HUES64 (cell line): Measurements from ENCODE around the gene ZBTB43.
"Not testable (repeated sequence)": the region's sequence is repeated elsewhere in the genome, so short reads cannot be mapped to it uniquely, and the experiment has no call there.

Experiments
- H3K27ac ChIP-seq: 2 replicates; pipeline ENCODE4 v1.7.0; 2013; ENCODE audit warnings: low read depth, low read length, inconsistent platforms
- H3K27me3 ChIP-seq: 2 replicates; pipeline ENCODE4 v1.6.1; 2013; ENCODE audit warnings: mild to moderate bottlenecking, low read length; ENCODE audit not compliant: insufficient read depth
- H3K36me3 ChIP-seq: 2 replicates; pipeline ENCODE4 v1.6.1; 2013; ENCODE audit warnings: mild to moderate bottlenecking, low read length; ENCODE audit not compliant: insufficient read depth
- H3K4me1 ChIP-seq: 2 replicates; pipeline ENCODE4 v1.6.1; 2013; ENCODE audit warnings: mild to moderate bottlenecking, low read length, moderate library complexity; ENCODE audit not compliant: insufficient read depth
- H3K4me3 ChIP-seq: 2 replicates; pipeline ENCODE4 v1.5.1; 2013; ENCODE audit warnings: mild to moderate bottlenecking, low read length, moderate library complexity
- H3K9ac ChIP-seq: 2 replicates; pipeline ENCODE4 v1.6.1; 2013; ENCODE audit warnings: mild to moderate bottlenecking, low read depth, low read length
- H3K9me3 ChIP-seq: 2 replicates; pipeline ENCODE4 v1.6.1; 2013; ENCODE audit warnings: low read depth, low read length; ENCODE audit not compliant: insufficient read depth
- WGBS: fragments of 150-250, 120-280 bp; methylation state at CpG from one replicate; pipeline ENCODE4 v1.1.7; 2013; ENCODE audit warnings: missing lambda C conversion rate; 5-methylcytosine and 5-hydroxymethylcytosine counted together

Gene ZBTB43

GRCh38 chr9:126809068-126809467 lies 4.2 kb downstream of the ZBTB43 start:
- 92% methylated on average over 3 of the region's 3 CpGs for WGBS
- H3K9ac ChIP-seq: no peak overlapping the region
- no peak overlapping the region for H3K27ac ChIP-seq
- peaks cover 5% of the 10 kb centered on the region; the same call in 1 of the 2 replicates for H3K9me3 ChIP-seq
- H3K4me1 ChIP-seq: peaks cover 9% of the 10 kb centered on the region
- no peak overlapping the region for H3K4me3 ChIP-seq
- H3K27me3 ChIP-seq: no peaks in the 10 kb centered on the region
- peaks cover 37% of the 10 kb centered on the region for H3K36me3 ChIP-seq

DNA sequence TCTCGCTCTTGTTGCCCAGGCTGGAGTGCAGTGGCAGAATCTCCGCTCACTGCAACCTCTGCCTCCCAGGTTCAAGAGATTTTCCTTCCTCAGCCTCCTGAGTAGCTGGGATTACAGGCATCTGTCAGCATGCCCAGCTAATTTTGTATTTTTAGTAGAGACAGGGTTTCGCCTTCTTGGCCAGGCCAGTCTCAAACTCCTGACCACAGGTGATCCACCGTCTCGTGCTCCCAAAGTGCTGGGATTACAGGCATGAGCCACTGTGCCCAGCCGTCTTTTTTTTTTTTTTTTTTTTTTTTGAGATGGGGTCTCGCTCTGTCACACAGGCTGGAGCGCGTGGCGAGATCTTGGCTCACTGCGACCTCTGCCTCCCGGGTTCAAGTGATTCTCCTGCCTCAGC lies 5.4 kb downstream of the ZBTB43 start:
- H3K4me1 ChIP-seq, H3K27ac ChIP-seq, H3K9me3 ChIP-seq, H3K9ac ChIP-seq, H3K4me3 ChIP-seq, H3K27me3 ChIP-seq: not testable (repeated sequence)
- 96% methylated on average over 12 of the region's 12 CpGs for WGBS
- peaks cover 42% of the 10 kb centered on the region for H3K36me3 ChIP-seq

GRCh38 chr9:126813072-126813471 lies 8.2 kb downstream of the ZBTB43 start:
- Histone ChIP-seq H3K4me3 (no peak overlapping the region), H3K27ac (no peak overlapping the region), H3K36me3 (peaks cover 50% of the 10 kb centered on the region), H3K4me1 (no peaks in the 10 kb centered on the region), H3K9ac (no peak overlapping the region), H3K9me3 (peaks cover 6% of the 10 kb centered on the region; the same call in 1 of the 2 replicates), H3K27me3 (no peaks in the 10 kb centered on the region)
- 94% methylated on average over 11 of the region's 11 CpGs for WGBS

DNA sequence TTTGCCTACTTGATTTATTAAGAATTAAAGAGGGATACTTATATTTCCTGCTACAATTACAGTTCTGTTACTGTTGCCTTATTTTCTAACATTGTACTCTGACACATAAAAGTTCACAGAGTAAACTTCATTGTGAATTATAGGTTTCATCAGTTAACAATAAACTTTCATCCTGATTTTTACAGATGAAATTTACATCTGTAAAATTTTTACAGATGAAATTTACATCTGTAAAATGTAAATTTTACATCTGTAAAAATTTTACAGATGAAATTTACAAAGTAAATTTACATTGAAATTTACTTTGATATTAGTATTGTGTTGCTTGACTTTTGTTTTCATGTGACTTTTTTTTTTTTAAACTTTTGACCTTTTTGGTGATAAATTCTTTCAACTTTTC lies 9.3 kb downstream of the ZBTB43 start:
- Histone ChIP-seq H3K4me3 (no peak overlapping the region), H3K27me3 (no peaks in the 10 kb centered on the region), H3K4me1 (no peaks in the 10 kb centered on the region), H3K9me3 (peaks cover 15% of the 10 kb centered on the region; the same call in 1 of the 2 replicates), H3K36me3 (peaks cover 54% of the 10 kb centered on the region), H3K27ac (no peak overlapping the region), H3K9ac (no peak overlapping the region)

DNA sequence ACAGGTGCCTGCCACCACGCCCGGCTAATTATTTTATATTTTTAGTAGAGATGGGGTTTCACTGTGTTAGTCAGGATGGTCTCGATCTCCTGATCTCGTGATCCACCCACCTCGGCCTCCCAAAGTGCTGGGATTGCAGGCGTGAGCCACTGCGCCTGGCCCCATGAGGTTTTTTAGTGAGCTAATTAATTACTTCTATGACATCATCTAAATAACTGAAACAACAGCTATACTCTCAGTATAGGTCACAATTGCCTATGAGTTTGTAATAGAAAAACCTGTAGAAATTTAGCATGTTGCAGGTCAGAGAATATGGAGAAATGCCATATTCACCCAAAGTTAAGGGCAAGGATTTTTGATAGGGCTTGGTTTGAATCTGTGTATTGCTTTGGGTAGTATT lies 12.8 kb downstream of the ZBTB43 start:
- not testable (repeated sequence) for H3K9ac ChIP-seq
- WGBS: 97% methylated on average over 6 of the region's 7 CpGs

DNA sequence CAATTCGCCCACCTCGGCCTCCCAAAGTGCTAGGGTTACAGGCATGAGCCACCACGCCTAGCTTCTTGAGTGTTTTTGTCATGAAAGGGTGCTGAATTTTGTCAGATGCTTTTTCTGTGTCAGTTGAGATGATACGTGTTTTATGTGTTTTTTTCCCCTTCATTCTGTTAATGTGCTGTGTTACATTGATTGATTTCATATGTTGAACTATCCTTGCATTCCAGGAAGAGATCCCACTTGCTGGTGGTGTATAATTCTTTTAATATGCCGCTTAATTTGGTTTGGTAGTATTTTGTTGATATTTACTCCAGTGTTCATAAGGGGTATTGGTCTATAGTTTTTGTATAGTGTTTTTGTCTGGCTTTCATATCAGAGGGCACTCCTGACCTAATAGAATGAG lies 13.6 kb downstream of the ZBTB43 start:
- Histone ChIP-seq H3K9ac (no peak overlapping the region), H3K36me3 (peaks cover 34% of the 10 kb centered on the region)

More for the DNA sequence above, 12.8 kb downstream of the ZBTB43 start:
- not testable (repeated sequence) for H3K4me1 ChIP-seq, H3K4me3 ChIP-seq, H3K27ac ChIP-seq, H3K27me3 ChIP-seq
- H3K9me3 ChIP-seq: peaks cover 28% of the 10 kb centered on the region
- H3K36me3 ChIP-seq: peaks cover 41% of the 10 kb centered on the region

GRCh38 chr9:126819482-126819881 lies 14.6 kb downstream of the ZBTB43 start:
- no peaks in the 10 kb centered on the region for H3K4me1 ChIP-seq
- H3K9me3 ChIP-seq: peaks cover 22% of the 10 kb centered on the region
- H3K4me3 ChIP-seq: no peak overlapping the region
- H3K36me3 ChIP-seq: peaks cover 26% of the 10 kb centered on the region
- H3K27me3 ChIP-seq: no peaks in the 10 kb centered on the region
- WGBS: no CpG with 5 or more reads among the region's 1 CpG
- no peak overlapping the region for H3K27ac ChIP-seq
- no peak overlapping the region for H3K9ac ChIP-seq

More for the DNA sequence above, 13.6 kb downstream of the ZBTB43 start:
- Histone ChIP-seq H3K9me3 (peaks cover 28% of the 10 kb centered on the region), H3K27ac (no peak overlapping the region), H3K4me3 (no peak overlapping the region), H3K27me3 (no peaks in the 10 kb centered on the region), H3K4me1 (no peaks in the 10 kb centered on the region)
- 97% methylated on average over 5 of the region's 5 CpGs for WGBS

DNA sequence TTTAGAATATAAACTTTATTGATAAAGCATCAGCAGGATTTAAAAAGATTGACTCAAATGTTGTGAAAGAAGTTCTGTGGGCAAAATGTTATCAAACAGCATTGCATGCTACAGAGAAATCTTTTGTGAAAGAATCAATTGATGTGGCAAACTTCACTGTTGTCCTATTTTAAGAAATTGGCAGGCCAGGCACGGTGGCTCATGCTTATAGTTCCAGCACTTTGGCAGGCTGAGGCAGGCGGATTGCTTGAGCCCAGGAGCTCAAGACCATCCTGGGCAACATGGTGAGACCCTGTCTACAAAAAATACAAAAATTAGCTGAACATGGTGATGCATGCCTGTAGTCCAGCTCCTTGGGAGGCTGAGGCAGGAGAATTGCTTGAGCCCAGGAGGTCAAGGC lies 17.4 kb downstream of the ZBTB43 start:
- H3K4me3 ChIP-seq: no peak overlapping the region
- no peaks in the 10 kb centered on the region for H3K4me1 ChIP-seq
- H3K9me3 ChIP-seq: peaks cover 22% of the 10 kb centered on the region
- no peaks in the 10 kb centered on the region for H3K27me3 ChIP-seq
- 93% methylated on average over 2 of the region's 2 CpGs for WGBS
- H3K9ac ChIP-seq: no peak overlapping the region
- no peak overlapping the region for H3K27ac ChIP-seq
- peaks cover 18% of the 10 kb centered on the region for H3K36me3 ChIP-seq

DNA sequence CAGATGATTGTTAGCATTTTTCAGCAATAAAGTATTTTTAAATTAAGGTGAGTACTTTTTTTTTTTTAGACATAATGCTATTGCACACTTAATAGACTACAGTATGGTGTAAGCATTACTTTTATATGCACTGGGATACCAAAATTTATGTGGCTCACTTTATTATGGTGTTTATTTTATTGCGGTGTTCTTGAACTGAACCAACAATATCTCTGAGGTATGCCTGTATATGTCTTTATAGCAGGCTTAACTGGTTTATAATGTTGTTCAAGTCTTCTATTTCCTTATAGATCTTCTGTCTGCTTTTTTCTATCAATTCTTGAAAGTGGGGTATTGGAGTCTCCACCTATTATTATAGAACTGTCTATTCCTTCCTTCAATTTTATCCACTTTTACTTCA lies 18.0 kb downstream of the ZBTB43 start:
- Histone ChIP-seq H3K4me1 (no peaks in the 10 kb centered on the region), H3K9me3 (peaks cover 22% of the 10 kb centered on the region), H3K36me3 (peaks cover 18% of the 10 kb centered on the region), H3K27me3 (no peaks in the 10 kb centered on the region), H3K4me3 (no peak overlapping the region), H3K9ac (no peak overlapping the region), H3K27ac (no peak overlapping the region)
- WGBS: 100% methylated on average over 1 of the region's 1 CpG

DNA sequence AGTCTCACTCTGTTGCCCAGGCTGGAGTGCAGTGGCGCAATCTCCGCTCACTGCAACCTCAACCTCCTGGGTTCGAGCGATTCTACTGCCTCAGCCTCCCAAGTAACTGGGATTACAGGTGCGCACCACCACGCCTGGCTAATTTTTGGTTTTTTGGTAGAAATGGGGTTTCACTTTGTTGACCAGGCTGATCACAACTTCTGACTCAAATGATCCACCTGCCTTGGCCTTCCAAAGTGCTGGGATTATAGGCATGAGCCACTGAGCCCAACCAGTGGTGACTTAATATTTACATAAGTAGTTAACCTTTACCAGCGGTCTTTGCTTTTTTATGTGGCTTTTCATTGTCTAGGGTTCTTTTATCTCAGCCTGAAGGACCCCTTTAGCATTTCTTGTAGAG lies 19.2 kb downstream of the ZBTB43 start:
- H3K27me3 ChIP-seq, H3K4me3 ChIP-seq, H3K36me3 ChIP-seq, H3K27ac ChIP-seq, H3K9ac ChIP-seq, H3K4me1 ChIP-seq: not testable (repeated sequence)
- peaks cover 13% of the 10 kb centered on the region for H3K9me3 ChIP-seq
- WGBS: 96% methylated on average over 7 of the region's 7 CpGs

DNA sequence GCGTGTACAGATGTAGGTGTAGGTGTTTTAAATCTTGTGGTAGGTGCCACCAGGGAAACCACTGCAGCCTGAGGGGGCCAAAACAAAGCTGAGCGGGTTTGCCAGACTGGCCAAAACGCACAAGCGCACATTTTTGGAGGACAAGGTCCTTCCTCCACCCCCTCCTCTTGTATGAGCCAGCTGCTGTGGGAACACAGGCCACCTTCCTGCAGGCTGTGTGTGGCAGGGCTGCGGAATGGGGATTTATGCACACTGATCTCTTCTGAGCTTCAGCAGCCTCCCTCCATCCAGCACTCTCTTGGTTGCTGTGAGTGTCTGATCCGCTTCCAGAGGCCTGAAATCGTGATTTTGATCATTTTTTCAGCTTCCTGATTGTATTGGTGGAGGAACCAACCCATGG lies 22.4 kb downstream of the ZBTB43 start:
- Histone ChIP-seq H3K4me3 (no peak overlapping the region), H3K27me3 (no peaks in the 10 kb centered on the region), H3K27ac (no peak overlapping the region), H3K36me3 (peaks cover 4% of the 10 kb centered on the region; the same call in 1 of the 2 replicates), H3K4me1 (no peaks in the 10 kb centered on the region), H3K9me3 (no peaks in the 10 kb centered on the region), H3K9ac (no peak overlapping the region)
- 93% methylated on average over 7 of the region's 7 CpGs for WGBS

DNA sequence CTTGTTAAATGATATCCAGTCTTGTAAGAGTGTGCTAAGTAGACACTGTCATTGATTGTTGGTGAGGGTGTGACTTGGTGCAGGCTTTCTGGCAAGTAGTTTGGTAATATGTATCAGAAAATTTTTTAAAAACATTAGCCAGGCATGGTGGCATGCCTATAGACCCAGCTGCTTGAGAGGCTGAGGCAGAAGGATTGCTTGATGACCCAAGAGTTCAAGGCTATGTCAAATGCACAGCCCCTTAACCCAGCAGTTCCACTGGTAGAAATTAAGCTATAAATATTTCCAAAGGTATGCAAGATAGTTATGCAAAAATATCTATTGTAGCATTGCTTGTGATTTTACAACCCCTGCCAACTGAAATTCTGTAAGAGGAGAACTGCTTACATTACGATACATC lies 24.2 kb downstream of the ZBTB43 start:
- WGBS: no CpG with 5 or more reads among the region's 1 CpG
- H3K27ac ChIP-seq: no peak overlapping the region
- no peaks in the 10 kb centered on the region for H3K4me1 ChIP-seq
- H3K36me3 ChIP-seq: peaks cover 22% of the 10 kb centered on the region
- H3K9ac ChIP-seq: no peak overlapping the region
- H3K9me3 ChIP-seq: no peaks in the 10 kb centered on the region
- no peak overlapping the region for H3K4me3 ChIP-seq
- no peaks in the 10 kb centered on the region for H3K27me3 ChIP-seq
